ENCODE data around the gene CAMTA1.

Gene CAMTA1

DNA sequence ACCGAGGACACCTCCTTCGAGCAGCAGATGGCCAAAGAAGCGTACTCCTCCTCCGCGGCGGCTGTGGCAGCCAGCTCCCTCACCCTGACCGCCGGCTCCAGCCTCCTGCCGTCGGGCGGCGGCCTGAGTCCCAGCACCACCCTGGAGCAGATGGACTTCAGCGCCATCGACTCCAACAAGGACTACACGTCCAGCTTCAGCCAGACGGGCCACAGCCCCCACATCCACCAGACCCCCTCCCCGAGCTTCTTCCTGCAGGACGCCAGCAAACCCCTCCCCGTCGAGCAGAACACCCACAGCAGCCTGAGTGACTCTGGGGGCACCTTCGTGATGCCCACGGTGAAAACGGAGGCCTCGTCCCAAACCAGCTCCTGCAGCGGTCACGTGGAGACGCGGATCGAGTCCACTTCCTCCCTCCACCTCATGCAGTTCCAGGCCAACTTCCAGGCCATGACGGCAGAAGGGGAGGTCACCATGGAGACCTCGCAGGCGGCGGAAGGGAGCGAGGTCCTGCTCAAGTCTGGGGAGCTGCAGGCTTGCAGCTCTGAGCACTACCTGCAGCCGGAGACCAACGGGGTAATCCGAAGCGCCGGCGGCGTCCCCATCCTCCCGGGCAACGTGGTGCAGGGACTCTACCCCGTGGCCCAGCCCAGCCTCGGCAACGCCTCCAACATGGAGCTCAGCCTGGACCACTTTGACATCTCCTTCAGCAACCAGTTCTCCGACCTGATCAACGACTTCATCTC, 879.1 kb downstream of the CAMTA1 start:
- DNase-seq: no peak

DNA sequence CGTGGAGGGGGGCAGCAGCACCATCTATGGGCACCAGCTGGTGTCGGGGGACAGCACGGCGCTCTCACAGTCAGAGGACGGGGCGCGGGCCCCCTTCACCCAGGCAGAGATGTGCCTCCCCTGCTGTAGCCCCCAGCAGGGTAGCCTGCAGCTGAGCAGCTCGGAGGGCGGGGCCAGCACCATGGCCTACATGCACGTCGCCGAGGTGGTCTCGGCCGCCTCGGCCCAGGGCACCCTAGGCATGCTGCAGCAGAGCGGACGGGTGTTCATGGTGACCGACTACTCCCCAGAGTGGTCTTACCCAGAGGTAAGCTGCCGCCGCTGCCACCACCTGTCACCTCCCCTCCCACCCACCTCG, 879.6 kb downstream of the CAMTA1 start:
- no peak for DNase-seq

DNA sequence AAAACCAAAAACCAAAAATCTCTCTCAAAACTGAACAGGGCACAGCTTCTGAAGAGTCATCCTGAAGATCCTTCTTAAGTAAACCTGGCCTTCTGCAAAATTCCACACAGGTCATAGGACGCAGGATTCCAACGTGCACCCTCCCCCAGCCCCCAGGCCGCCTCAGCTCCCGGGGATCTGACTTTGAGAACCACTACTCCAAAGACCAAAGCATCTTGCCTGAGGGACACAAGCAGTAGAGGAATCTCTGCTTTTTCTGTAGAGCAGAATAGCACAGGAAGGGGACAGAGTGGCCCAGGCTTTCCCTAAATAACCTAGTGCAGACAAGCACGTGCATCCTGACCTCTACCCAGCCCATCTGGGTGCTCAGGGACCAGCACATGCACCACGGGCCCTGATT, 881.0 kb downstream of the CAMTA1 start:
- no peak for DNase-seq

DNA sequence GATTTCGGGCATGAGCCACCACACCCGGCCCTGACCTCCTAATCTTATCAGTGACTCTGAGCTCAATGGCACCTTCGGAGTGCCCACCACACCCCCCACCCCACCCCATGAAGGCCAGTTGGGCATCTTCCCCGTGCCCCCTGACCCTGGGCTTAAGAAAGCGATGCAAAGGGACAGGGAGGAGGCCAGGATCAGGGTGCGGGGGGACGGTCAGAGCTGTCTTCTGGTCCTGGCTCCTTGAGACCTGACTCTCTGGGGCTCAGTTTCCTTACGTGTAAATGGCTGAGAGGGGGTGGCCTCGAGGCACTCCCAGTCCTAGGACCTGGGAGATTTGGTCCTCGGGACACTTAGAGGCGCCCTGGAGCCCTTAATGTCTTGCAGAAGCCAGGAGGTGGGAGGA, 881.9 kb downstream of the CAMTA1 start:
- no peak for DNase-seq

DNA sequence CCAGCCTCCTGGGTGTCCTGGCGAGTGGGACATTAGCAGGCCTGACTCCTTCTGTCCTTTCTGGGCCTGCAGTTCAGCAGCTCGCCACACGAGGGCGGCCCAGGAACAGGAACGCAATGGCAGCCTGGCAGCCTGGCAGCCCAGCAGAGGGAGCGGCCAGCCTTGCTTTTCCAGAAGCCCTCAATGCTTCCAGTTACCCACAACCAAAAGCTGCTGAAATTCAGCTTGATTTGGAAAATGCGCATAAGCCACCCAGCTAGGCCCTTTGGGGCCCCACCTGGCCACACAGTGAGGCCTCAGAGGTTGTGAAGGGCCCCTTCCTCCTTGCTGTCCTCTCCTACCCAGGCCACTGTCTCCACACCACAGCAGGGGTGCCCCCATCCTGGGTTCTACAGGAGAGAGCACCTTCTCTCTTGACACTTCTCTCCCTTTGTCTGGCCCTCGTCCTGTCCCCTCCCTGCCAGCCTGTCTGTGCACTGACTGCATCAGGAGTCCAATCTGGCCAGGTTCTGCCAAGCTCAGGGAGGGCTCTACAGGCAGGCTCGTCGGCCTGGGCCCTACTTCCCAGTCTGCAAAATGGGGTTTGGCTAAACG, 882.5 kb downstream of the CAMTA1 start:
- DNase-seq: peak; percentile 83

DNA sequence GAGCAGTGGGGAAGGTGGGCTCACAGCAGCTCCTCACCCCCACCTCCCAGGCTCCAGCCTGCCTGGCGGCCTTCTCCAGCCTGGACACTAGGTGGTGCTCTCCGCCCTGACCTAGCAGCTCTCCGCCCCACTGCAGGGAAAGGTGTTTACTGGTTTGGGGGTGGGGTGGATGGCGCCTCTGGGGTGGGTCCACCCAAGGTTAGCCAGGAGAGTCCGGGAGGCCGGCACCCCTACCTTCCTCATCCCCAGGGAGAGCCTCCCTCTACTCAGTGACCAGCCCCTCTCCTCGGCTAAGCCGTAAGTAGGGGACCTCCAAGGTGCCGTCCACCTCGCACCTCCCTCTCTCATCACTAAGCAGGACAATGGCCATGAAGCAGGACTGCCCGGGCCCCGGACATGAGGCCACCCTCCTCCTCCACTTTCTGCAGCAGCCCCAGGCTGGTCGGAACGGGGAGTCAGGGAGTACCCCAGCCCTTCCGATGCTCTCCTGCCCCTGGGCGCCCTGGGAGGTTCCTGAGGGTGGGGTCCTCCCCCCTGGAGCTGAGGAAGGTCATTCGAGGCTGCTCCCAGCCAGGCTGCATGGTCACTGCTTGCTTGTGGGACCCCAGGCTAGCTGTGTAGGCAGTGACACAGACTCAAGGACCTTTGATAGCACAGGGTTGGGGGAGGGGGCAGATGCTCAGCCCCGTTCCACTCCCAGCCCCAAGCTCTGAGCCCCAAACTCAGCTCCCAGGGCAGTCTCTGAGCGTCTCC, 884.5 kb downstream of the CAMTA1 start:
- DNase-seq: peak; percentile 84

DNA sequence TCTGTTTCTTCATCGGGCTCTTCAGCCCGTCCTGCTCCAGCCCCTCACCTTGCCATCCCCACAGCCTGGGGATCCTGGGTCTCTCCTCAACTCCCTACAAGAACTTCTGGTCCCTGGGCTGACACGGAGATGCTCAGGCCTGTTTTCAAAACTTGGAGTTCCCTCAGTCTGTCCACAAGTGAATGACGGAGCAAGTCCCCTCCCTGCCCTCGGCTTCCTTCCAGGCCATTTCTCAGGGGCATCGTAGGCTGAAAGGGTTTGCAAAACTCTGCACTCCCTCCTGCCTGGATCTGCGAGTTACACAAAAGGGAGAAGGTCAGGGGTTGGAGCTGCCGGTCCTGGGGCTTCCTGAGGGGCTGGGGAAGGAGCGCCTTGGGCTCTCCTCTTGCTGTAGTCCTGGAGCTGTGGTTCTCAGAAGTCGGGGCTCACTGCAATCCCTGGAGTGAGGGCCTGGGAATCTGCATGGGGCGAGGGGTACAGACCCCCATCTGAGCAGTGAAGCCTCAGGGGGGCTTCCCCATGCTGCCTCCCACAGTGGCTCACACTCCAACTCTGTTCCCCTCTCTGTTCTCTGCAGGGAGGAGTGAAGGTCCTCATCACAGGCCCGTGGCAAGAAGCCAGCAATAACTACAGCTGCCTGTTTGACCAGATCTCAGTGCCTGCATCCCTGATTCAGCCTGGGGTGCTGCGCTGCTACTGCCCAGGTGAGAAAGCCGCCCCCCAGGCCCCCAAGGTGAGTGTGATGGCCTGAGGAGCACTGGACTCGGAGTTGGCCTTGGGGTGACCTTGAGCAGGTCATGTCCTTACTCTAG, 885.3 kb downstream of the CAMTA1 start:
- DNase-seq: no peak

DNA sequence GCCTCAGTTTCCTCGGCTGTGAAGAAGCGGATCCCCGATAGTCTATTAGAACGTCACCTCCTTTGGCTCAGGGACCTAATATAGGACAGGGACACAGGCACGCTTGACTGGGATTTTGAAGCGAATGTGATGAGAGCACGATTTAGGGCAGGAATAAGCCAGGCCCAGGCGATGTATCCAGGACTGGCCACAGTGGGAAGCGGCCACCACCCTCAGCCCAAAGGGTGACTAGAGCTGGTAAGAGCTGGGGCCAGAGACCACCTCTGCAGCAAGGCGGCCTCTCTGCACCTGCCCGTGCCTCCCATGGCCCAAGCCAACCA, 885.9 kb downstream of the CAMTA1 start:
- DNase-seq: no peak

DNA sequence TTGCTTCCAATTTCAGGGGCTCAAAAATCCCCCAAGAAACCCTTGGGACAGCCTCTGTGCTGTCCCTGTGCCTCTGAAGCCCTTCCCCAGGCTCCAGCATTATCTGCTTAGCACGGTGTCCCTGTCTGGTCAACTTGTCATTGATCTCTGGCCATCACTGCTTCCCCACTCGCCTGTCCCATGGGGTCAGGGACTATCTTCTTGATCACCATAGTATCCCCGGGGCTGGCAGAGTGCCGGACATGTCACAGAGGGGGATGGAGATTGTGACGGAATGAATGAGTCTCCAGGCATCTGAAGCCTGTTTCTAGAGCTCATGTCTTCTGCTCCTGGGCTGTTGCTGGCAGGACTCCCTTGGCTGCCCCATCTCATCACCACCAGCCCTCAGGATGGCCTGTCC, 886.4 kb downstream of the CAMTA1 start:
- DNase-seq: no peak

DNA sequence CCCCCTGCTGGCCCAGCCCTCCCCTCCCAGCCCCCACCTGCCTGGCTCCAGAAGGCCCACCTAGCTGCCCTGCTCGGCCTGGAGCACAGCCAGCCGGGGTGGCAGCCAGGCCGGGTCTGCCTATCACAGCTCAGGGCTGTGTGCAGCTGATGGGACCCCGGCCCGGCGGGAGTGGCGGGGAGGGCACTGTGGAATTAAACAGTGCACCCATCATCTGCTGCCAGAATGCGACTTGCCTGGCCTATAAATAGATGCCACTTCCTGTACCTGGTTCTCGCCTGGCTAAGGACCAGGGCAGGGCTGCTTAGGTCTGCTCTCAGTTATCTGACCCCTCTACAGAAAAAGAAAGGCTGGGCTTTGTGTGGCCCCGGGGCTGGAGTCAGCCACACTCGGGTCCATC, 887.6 kb downstream of the CAMTA1 start:
- no peak for DNase-seq

DNA sequence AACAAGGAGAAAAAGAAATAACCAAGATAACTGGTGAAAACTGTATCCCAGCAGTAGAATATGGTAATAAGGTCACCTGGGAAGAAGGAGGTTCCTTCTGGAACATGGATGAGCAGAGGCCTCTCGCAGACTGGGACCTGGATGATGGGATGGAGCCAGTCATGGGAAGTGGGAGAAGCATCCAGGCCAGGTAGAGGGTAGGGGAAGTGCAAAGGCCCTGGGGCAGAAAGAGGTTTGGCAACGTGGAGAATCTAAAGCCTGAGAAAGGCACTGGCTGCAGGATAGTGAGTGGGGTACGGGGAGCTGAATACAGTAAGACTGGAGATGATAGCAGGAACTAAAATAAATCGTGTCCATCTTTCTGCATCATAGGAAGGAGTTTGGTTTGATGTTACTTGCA, 889.7 kb downstream of the CAMTA1 start:
- no peak for DNase-seq

DNA sequence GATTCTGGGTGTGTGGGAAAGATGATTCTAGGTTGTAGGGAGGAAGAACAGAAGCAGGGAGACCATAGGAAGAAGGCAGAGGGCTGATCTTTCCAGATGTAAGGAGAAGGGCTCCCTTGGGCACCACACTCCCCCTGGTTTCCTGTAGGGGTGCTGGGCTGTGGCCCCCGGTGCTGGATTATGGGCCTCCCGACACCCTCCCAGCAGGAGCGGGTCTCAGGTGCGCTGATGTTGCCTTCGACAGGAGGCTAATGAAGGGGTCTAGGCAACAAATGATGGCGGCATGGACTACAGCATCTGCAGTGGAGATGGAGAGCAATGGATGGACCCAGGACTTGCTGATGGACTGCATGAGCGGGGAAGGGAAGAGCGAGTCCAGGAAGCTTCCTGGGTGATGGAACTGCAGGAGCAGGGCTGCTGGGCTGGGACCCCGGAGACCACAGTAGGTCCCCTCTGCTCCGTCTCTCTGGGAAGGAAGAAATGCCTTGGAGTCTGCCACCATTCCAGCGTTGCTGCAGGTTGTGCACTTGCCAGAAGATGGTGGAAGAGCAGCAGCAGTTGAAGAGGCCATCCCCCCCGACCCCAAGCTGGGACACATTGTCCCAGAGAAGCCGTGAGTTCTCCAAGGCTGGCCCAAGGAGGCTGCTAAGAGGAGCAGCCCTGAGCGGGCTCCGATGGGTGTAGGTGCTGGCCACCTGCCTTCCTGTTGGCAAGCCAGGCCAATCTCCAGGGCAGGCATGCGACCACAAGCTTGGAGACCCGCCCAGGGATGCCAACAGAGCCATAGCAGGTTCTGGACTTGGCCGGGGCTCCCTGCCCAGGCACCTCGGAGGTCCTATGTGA, 890.4 kb downstream of the CAMTA1 start:
- DNase-seq: no peak

DNA sequence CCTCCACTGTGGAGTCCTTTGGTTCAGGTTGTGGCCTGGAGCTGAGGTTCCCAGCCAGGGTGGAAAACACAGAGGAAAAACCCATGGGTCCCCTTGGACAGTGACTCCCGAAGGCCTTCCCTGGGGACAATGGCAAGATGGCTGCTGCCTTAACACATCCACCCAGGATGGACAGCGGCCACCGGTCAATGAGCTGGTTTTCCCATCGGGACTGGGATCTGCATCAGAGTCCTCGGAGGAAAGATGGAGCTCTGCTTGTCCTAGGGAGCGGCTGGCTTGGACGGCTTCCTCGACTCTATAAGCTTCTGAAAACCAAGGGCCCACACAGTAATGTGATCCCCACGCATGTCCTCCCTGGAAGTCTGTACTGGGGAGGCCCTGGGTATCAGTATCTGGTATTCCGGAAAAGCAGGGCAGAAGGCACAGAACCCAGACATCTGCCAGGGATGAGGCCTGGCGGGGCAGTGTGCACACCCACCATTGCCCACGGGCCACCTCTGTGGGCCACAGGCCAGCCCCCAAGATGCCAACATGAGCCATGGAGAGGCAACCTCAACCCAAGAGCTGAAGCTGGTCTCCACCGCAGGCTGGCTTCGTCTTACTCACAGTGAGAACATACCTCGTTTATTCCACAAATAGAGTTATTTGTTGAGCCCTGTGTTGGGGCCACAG, 891.2 kb downstream of the CAMTA1 start:
- DNase-seq: no peak

DNA sequence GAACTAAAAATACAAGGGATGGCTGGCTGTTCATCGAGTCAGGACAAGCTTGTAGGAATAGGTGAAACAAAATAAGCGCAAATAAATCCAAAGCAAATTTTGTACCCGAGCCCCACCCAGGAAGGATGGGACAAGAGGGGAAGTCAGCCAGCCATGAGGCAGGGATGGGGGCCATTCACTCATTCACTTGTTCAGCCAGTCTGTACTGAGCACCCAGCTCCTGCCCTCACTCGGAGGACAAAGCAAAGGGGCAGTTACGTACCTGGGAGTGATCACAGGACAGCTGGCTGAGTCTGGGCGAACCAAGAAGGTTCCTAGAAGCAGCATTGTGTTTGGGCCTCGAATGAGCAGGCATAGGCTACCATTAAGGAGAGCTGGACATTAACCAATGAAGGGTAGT, 891.9 kb downstream of the CAMTA1 start:
- no peak for DNase-seq

DNA sequence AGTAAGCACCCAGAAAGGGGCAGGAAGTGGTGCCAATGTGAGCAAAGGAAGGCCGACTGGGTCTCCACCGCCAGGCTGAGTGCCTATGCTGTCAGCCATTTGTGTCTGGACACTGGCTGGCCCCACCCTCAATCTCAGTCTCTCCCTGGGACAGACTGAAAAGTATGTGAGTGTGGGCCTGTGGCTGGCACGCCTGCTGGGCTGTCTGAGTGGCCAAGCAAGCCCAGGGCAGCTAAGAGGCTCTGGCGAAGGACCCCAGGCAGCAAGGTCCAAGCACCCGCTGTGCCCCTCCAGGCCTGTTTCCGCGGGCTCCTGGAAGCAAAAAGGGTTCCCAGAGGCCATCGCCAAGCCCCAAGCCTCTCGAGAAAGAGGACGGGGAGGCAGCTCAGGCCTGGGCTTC, 892.6 kb downstream of the CAMTA1 start:
- DNase-seq: no peak

DNA sequence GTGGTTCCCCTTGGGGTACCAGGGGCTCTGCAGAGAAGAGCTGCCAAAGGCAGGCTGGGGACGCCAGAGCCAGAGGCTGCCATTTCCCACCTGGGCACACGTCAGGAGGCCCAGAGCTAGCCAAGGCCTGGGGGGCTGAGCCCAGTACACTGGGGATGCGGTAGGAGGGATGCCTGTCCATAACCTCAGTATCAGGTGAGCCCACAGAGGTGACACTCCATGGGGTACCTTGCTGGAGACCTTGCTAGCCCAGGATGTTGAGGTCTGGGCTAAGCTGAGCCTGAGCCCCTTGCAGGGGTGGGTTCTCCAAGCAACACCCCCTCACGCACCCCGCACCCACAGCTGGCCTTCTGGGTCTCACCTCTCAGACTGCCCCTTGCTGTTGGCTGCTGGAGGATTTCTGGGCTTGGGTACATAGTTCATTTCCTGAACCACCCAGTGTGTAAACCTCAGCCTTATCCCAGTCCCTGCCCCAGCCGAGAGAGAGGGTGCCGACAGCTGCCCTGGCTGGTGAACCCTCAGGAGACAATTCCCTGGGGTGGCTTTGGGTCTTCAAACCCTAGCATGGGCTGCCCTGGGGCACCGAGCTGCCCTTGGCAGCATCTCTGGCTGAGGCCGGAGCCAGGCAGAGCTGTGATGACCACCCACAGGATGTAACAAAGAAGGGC, 893.4 kb downstream of the CAMTA1 start:
- no peak for DNase-seq

DNA sequence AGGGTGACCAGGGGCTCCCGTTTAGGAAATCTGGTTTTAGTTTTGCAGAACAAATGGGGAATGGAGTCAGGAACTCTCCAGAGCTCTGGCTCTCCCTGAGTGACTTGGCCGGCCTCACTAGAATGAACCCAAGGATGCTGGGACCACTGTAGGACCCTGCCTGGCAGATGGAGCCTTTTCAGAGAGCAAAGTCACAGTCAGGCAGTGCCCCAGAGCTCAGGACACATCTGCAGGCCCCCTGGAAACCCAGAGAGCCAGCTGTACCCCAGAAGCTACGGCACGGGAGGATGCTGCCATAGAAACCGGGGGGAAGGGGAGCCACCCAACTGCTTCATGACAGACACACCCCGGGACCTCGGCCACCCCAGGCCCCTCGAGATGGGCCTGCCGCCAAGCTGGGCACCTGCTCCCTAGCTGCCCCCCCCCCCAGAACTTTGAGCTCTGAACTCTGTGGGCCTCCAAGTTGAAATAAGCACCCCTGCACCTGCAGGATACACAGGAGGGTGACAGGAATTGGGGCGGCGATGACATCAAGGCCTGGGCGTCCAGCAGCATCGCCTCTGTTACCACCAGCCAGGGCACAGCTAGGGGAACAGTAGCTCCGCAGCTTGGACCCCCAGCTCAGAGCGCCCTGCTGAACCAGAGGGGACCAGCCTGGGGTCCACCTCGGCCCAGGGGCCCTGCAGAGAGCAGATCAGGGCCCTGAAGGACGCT, 894.1 kb downstream of the CAMTA1 start:
- no peak for DNase-seq

DNA sequence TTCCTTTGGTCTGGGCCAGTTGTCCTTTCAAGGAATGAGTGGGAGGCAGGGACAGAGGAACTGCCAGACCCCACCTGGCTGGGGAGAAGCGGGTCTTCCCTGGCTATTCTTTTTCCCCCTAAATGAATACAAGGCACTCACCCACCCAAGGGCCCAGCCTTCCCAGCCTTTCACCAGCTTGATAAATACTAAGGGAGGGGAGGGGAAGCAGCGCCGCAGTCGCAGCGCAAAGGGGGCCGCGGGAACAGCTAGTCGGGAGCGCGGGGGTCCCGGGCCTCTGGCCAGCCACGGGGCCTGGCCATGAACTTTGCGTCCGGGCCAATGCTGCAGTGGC, 894.6 kb downstream of the CAMTA1 start:
- DNase-seq: no peak

DNA sequence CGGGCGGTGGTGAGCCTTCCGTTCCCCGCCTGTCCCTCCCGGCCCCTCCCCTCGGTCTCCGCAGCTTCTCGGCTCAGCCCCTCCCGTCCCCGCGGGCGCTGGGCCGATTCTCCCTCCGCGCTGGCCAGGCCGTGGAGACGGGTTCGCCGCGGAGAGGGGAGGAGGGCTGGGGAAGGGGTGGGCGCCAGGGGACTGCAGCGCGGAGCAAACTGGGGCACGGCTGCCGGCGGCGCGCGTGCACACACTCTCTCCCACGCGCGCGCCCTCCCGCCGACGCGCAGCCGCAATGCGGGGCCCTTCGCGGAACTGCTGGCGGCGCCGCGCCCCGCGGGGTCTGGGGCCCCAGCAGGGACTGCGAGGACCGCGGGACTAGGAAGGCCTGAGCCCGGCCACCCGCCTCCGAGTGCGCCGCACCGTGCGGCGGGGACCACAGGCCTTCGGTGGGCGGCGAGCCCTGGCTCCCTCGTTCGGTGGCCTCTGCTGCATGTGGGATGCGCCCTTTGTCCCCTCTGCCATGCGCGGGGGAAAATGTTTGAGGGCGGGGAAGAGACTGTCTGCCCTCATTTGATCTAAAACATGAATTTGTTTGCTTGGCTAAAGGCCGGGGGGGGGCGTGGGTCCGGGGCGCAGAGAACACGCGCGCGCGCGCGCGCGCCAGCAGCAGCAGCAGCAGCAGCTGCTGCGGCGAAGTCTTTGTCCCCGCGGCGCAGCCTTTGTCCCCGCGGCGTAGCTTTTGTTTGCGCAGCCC, 895.1 kb downstream of the CAMTA1 start:
- DNase-seq: peak; percentile 70

DNA sequence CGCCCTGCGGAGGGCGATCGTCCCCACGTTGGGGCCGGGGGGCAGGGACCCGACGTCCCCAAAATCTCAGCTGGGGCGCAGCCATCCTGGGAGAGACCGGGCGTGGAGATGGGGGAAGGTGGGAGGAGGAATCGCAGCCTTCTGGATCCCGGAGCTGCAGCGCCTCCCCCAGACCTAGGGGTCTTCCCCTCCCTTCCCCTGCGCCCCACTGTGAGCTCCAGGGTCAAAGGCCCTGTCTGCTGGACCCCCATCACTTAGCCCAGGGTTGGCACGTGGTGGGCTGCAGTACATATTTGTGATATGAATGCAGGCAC, 895.7 kb downstream of the CAMTA1 start:
- DNase-seq: peak; percentile 42

Data from NCI-H2227 treated with DMSO at 0.1 percent for 48 hours (cell line).